ENCODE measurements around the gene COL23A1.

DNA sequence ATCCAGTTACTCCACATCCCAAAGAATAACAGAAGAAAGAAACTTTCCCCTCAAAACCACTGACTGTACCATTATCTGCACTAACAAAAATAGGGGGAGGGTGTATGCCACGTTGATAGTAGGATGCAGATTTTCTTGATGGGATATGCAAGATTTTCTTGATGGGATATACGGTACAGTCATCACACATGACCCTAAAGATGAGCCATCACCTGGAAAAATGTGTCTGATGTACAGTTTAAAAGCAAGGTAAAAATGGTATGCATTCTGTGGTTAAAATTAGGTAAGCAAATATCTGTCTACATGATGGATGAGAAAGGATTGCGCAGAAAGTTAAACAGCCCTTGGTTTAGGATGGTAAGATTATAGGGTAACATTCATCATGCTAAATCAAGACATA lies 8.6 kb downstream of the COL23A1 start:
- TF ChIP-seq CTCF (IDR thresholded peaks at IDR 0.05) (no peak), EP300 (IDR thresholded peaks at IDR 0.05) (no peak)

Data from tibial nerve (tissue), 4 donors.